ENCODE measurements around the gene CTSA.
A peak's percentile ranks its signal among the peaks of the same experiment; 100 is the strongest.
"Not testable (repeated sequence)": the region's sequence is repeated elsewhere in the genome, so short reads cannot be mapped to it uniquely, and the experiment has no call there.

Gene CTSA

GRCh38 chr20:45897289-45897688 lies 6.2 kb downstream of the CTSA start:
- no peak for DNase-seq

GRCh38 chr20:45897692-45898091 lies 6.6 kb downstream of the CTSA start:
- DNase-seq = no peak

GRCh38 chr20:45898285-45898684 lies 7.2 kb downstream of the CTSA start:
- DNase-seq = no peak

- DNase-seq = no peak
These were observed 8.1 kb downstream of the CTSA start for GRCh38 chr20:45899046-45899835.

- not testable (repeated sequence) for DNase-seq
These were observed 10.2 kb downstream of the CTSA start for GRCh38 chr20:45901332-45901731.

GRCh38 chr20:45902199-45902701 lies 11.1 kb downstream of the CTSA start:
- no peak for DNase-seq

GRCh38 chr20:45904583-45905504 lies 13.7 kb downstream of the CTSA start:
- DNase-seq = no peak

- no peak for DNase-seq
These were observed 14.5 kb downstream of the CTSA start for GRCh38 chr20:45905505-45906079.

GRCh38 chr20:45907219-45907948 lies 16.2 kb downstream of the CTSA start:
- no peak for DNase-seq

GRCh38 chr20:45908084-45908483 lies 16.9 kb downstream of the CTSA start:
- DNase-seq = no peak

- DNase-seq = no peak
These were observed 18.2 kb downstream of the CTSA start for GRCh38 chr20:45909336-45909808.

- no peak for DNase-seq
These were observed 18.9 kb downstream of the CTSA start for GRCh38 chr20:45909817-45910669.

GRCh38 chr20:45910670-45911485 lies 19.7 kb downstream of the CTSA start:
- peak; percentile 93 for DNase-seq

GRCh38 chr20:45911486-45912343 lies 20.6 kb downstream of the CTSA start, which contains the start of gene PLTP:
PLTP (minus strand) TSS chr20:45912155; CDS start chr20:45911452, 703 bp downstream.
- peak; percentile 80 for DNase-seq

- DNase-seq = no peak
These were observed 21.2 kb downstream of the CTSA start for GRCh38 chr20:45912344-45912682.

- no peak for DNase-seq
These were observed 22.0 kb downstream of the CTSA start for GRCh38 chr20:45913116-45913515.

GRCh38 chr20:45917790-45918141 lies 26.6 kb downstream of the CTSA start:
- peak; percentile 68 for DNase-seq

- DNase-seq = no peak
These were observed 27.1 kb downstream of the CTSA start for GRCh38 chr20:45918182-45918737.

Data from right forelimb (tissue), 1 donor.